Prostate gland (tissue), 2 donors: ENCODE data around the gene CALML3.

Experiments
- POLR2A ChIP-seq: fragments of 450-650 bp; IDR thresholded peaks from one replicate; pipeline ENCODE4 v1.6.1; 2016; ENCODE audit warnings: antibody characterized with exemption, mild to moderate bottlenecking
- POLR2AphosphoS5 ChIP-seq: sonication (generic); formaldehyde crosslinking; IDR thresholded peaks from one replicate; pipeline ENCODE4 v1.6.1; 2017; ENCODE audit warnings: antibody characterized with exemption
- TF ChIP-seq, protein P1 (sequence below), 4 experiments: fragments of 200-600 bp in 2 of 4; fragments of 450-650 bp in 2 of 4; sonication (generic) in 2 of 4; IDR thresholded peaks; 1 replicate in 3 of 4; 2 replicates in 1 of 4; pipeline ENCODE4 v1.5.1; 2016 to 2019; ENCODE audit warnings: antibody characterized with exemption in 4 of 4, mild to moderate bottlenecking in 2 of 4, moderate library complexity in 2 of 4

DNA sequence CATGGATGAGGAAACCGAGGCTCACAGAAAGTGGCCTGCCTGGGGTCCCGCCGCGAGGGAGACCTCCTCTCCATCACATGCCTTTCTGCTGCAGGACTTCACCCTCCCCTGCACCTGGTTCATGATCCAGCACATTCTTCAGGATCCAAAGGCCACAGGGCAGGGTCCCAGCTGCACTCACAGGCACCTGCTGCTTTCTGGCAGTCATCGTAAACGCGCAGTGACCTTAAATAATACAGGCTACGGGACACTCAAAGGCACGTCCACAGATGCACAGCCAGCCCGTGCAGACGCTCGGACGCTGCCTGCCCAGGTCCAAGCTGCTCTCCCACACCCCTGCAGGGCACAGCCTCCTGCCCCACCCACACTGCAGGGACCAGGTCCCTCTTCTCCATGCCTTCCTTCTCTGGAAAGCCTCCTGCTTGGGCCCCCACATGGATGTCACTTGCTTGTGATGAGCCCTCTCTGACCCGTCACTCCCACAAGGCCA lies 49.9 kb downstream of the CALML3 start:
- TF ChIP-seq POLR2AphosphoS5 (no peak), POLR2A (no peak)
- TF ChIP-seq, protein P1, sequence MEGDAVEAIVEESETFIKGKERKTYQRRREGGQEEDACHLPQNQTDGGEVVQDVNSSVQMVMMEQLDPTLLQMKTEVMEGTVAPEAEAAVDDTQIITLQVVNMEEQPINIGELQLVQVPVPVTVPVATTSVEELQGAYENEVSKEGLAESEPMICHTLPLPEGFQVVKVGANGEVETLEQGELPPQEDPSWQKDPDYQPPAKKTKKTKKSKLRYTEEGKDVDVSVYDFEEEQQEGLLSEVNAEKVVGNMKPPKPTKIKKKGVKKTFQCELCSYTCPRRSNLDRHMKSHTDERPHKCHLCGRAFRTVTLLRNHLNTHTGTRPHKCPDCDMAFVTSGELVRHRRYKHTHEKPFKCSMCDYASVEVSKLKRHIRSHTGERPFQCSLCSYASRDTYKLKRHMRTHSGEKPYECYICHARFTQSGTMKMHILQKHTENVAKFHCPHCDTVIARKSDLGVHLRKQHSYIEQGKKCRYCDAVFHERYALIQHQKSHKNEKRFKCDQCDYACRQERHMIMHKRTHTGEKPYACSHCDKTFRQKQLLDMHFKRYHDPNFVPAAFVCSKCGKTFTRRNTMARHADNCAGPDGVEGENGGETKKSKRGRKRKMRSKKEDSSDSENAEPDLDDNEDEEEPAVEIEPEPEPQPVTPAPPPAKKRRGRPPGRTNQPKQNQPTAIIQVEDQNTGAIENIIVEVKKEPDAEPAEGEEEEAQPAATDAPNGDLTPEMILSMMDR (IDR thresholded peaks at IDR 0.05): no peak
